NCI-H2029 treated with DMSO at 0.1 percent for 48 hours (cell line): Measurements from ENCODE around the gene RGS14.
"Not testable (repeated sequence)": the region's sequence is repeated elsewhere in the genome, so short reads cannot be mapped to it uniquely, and the experiment has no call there.

Source experiments
- DNase-seq: peaks from one replicate; lab custom pipeline; 2025; lab: John Stamatoyannopoulos, UW

The RGS14 gene

GRCh38 chr5:177346820-177347219 lies 10.9 kb upstream of the RGS14 start:
- no peak for DNase-seq

- DNase-seq: no peak
Measured at GRCh38 chr5:177347699-177348098, 10.0 kb upstream of the RGS14 start.

- no peak for DNase-seq
Measured at GRCh38 chr5:177349362-177349647, 8.4 kb upstream of the RGS14 start.

DNA sequence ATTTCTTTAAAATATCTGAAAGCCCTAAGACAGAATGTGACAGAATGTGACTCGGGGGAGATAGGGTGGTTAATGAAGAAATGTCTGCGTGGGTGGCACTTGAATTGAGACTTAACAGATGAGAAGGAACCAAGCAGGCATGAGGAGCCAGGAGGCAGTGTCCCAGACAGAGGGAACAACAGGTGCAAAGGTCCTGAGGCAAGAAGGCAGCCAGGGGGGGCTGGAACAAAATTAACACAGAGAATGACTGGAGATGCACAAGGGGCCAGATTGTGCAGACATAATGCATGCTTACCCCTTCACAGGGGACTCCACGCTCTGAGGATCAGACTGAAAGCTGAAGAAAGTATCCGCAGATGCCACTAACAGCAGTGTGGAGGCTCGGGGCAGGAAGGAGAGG lies 8.0 kb upstream of the RGS14 start:
- no peak for DNase-seq

DNA sequence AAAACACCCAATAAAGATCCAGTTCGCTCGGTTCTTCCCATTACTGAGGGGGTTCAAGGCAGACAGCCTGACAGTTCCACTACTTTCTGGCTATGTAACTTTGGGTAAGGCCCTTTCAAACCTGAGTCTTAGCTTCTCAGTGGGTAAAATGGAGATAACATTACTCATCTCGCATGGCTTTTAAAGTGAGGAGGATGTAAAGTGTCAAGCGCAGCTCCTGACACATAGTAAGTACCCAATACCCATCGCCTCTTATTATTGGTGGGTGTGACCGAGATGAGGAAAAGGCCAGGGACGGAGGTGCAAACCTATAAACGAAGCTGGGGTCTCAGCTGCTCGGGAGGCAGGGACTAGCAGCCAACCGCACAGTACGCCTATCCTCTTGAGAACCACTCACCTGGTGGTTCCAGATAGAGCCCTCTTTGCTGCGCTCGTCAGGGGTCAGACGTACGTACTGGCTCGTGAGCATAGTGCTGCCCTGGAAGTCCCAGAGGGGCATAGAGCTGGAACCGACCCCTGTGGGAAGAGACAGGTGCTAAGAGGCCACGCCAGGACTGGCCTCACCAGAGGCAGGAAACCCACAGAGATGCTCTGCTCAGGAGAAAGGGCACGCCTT lies 6.8 kb upstream of the RGS14 start:
- no peak for DNase-seq

GRCh38 chr5:177351392-177352329 lies 6.1 kb upstream of the RGS14 start, which contains the start of gene LMAN2:
Gene LMAN2, minus strand, starts transcription at chr5:177351668. Its CDS starts 21 bp downstream, at chr5:177351647.
- DNase-seq: peak; percentile 95

GRCh38 chr5:177353093-177353492 lies 4.6 kb upstream of the RGS14 start:
- DNase-seq: no peak

- DNase-seq: no peak
Measured at GRCh38 chr5:177354256-177354655, 3.5 kb upstream of the RGS14 start.

GRCh38 chr5:177354711-177355110 lies 3.0 kb upstream of the RGS14 start:
- no peak for DNase-seq

DNA sequence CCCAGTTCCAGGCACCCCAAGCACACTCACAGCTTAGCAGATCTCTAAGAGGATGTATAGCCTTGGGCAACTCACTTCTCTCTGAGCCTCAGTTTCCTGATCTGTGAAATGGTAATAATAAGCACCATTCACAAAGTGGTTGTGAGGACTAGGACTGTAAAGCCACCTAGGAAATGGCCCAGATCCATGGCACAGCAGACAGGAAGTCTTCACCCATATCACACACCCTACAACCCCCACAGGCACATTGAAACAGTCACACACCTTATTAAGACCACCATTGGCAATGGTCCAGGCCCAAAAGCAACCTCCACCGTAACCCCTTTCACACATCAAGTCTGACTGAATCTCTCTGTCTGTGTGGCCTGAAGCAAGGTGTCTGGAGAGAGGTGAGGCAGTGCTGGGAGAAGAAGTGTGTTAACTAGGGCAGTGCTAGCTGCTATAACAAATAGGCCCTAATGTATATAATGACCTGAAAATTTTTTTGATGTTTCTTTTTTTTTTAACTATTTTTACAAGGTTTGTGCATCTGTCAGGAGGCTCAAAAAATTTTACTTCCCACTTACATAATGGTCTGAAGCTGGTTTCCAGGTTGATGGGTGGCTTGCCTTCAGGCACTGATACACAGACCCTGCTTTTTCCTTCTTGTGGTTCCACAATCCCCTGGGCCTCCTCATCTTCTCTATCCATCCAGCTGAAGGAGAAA lies 2.4 kb upstream of the RGS14 start:
- DNase-seq: no peak

DNA sequence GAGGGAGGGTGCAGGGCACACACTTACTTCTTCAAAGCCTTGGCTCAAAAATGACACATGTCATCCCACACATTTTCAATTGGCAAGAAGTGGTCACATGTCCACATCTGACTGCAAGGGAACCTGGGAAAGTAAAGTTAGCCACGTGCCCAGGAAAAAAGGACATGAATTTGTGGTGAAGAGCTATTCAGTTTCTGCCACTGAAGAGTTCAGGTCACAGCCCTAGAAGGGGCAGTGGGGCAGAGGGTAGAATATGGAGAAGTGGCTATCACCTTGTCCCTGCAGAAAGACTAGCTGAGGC lies 1.9 kb upstream of the RGS14 start:
- no peak for DNase-seq

DNA sequence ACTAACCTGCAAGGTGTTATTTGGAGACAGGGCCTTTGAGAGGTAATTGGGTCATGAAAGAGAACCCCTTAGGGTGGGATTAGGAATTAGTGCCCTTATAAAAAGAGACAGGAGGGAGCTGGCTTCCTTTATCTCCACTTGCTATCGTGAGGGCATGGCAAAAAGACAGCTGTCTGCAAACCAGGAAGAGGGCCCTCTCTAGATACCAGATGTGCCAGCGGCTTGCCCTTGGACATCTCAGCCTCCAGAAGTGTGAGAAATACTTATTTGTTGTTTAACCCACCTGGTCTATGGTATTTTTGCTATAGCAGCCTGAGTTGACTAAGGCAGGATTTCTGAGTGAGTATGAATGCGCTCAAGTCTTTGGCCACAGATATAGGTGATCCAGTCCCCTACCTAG lies 978 bp upstream of the RGS14 start:
- DNase-seq: no peak

DNA sequence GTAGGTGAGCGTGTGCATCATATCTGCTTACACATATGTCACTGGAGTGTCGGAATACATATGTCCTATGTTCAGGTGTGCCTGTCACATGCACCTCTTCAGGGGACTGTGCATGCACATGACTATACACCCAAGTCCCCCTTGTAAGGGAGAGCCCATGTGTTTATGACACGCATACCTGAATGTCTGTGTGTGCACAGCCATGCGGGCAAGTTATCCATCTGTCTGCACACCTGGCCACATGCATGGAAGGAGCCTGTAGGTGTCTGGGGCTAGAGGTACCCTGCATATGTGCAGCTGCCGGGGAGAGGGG lies 622 bp upstream of the RGS14 start:
- DNase-seq: no peak

DNA sequence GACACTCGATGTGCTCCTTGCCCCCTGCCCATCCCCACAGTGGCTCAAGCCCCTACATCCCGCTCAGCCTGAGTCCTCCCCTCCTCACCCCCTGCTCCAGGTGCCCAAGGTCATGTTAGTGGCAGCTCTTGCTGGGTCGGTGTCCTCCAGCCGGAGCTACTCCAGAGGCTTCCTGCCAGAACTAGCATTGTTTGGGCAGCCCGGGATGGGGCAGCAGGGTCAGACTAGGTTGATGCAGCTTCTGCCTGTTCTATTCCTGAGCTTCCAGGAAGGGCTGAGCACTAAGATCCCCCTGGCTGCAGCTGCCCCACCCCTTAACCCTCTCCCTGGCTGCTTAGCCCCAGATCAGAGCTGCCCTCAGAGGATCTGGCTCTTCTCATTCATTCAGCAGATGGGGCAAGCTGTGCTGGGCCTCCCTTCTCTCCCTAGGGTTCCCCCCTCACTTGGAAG lies 671 bp downstream of the RGS14 start:
- DNase-seq: no peak

DNA sequence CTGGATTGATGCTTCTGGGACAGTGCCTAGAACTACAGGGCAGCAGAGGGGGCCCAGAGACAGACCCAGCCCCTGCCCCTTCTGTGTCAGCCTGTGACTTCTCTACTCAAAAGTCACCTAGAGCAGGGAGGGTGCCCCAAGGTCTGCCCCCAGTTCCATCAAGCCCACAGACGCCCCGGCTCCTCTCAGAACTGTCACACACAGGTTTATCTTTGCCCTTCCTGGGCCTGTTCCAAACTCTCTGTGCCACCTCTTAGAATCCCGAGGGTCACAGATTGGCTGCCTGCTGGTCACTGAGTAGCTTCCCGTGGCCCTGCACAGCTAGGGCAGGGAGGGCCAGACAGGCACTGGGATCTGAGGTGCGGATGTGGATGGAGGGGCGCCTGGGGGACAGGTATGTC lies 1.7 kb downstream of the RGS14 start:
- DNase-seq: no peak

DNA sequence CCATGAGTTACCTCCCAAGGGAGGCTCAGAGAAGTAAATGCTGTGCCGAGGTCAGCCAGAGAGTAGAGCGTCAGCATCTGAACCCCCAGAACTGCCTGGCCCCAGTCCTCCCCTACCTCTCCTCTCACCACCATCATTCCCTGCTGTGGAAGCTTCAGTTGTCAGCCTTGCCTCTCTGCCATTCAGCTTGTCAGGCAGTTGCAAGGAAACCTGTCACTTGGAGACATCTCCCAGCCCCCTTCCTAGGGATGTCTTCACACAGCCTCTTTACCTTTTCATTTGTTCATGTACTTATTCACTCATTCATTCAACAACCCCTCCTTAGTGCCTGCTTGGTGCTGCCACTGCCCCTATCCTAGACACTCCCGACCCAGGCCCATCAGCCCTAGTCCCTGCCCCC lies 2.1 kb downstream of the RGS14 start:
- no peak for DNase-seq

DNA sequence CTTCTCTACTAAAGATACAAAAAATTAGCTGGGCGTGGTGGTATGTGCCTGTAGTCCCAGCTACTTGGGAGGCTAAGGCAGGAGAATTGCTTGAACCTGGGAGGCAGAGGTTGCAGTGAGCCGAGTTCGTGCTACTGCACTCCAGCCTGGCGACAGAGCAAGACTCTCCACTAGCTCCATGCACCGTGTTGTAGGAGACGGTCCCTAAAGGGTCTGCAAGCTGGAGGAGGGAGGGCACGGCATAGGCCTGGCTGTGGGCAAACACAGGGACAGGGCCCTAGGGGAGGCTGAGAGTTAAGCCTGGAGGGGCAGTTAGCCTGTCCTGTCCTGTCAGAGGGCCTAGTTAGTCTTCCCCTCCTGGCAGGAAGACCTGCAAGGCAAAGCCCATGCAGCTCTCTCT lies 3.0 kb downstream of the RGS14 start:
- not testable (repeated sequence) for DNase-seq

DNA sequence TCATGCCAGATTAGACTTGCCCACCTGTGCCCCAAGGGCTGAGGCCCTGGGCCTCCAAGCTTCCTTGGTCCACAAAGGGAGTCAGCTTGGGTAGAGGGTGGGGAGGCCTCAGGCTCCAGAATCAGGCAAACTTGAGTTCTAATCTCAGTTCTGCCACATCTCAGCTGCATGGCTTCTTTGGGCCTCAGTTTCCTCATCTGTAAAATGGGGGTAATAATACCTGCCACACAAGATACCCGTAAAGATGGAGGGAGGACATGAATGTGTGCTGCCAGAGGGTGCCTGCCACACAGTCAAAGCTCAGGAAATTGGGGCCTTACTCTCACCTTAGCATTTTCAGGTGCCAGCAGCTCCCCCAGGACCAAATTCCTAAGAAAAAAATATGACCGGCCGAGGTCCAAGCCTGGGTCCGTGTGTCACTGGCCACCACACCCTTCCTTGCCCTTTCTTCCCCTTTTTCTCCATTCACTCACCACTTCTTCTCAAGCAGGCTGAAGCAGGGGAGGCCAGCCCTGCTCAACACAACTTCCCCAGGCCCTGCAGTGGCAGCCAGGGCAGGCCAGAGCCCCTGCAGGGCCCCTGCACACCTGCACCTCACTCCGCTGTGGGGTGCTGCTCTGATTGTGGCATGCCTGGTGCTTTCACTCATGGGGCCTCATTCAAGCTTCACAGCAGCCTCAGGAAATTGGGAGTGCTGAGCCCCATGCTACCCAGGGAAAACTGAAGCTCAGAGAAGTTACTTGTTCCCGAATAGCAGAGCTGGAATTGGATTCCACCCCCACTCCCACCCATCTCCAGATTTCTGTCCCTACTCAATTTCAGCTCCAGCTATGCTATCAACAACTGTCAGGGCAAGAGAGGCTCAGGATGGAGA lies 3.9 kb downstream of the RGS14 start:
- no peak for DNase-seq

GRCh38 chr5:177362292-177362609 lies 4.5 kb downstream of the RGS14 start:
- DNase-seq: no peak

DNA sequence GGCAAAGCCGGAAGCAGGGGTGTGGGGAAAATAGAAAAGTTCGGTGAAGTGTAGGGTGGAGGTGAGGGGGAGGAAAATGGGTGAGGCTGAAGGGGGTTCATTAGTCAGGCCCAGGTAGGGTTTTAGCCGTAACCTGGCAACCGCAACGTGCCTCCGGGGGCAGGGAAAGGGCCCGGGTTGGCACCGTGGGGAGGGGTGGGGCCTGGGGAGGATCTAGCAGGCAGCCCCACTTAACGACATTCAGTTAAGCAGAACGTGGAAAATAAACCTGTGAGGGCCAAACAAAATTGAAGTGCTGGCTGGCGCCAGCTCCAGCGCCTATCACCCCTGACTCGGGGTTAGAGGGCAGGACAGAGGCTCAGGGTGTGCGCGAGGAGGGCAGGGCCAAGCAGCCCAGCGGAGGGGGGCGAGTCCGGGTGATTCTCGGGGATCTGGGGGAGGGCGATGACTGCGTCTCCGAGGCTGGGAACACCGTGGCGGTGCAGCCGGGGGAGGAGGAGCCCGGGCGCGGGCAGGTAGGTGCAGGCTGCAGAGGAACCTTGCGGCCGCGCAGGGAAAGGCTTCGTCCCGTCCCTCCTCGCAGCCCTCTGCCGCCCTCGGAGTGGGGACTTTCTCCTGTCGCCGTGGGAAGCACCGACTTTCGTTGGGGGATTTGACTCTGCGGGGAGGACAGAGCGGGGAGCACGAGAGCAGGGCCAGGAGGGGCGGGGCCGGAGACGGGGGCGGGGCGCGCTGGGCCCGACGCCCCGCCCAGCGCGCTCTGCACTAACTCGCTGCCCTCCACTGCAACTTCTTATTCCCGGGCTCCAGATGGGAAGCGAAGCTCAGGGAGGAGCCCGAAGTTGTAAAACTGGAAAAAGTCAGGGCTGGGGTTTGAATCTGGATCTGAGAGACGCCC lies 5.1 kb downstream of the RGS14 start:
- peak; percentile 52 for DNase-seq

DNA sequence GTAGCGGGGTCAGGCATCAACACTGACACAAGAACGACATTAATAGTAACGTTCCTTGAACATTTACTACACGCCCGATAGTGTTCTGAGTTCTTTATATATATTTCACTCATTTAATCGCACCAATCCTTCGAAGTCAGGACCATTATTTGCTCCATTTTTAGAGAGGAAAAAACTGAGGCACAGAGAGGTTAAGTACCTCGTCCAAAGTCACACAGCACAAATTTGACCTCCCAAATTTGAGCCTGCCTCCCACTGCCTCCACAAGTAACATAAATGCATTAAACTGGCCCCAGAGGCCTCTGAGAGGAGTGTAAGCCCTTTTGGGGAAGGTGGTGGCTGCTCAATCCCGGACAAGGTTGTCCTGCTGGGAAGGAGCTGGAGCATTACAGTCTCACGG lies 5.8 kb downstream of the RGS14 start:
- no peak for DNase-seq
